Testis (tissue), 3 donors: Measurements from ENCODE around the gene NUAK1. TPM values are rescaled to one million over a fixed set of nuclear protein-coding genes. Genes with fewer than 3 reads are reported as not detected.

ENCODE experiments used
- DNase-seq: peaks from one replicate; pipeline ENCODE4 v3.0.0-alpha.2; 2019
- H3K27ac ChIP-seq, 2 donors: fragments of 200-600 bp; sonication (generic); one replicate each; pipeline ENCODE4 v1.5.1; 2019
- H3K27me3 ChIP-seq: fragments of 200-600 bp; sonication (generic); one replicate; pipeline ENCODE4 v1.5.1; 2019
- H3K36me3 ChIP-seq: fragments of 200-600 bp; sonication (generic); one replicate; pipeline ENCODE4 v1.5.1; 2017; ENCODE audit warnings: low read depth; ENCODE audit errors: missing control alignments
- H3K4me1 ChIP-seq: fragments of 200-600 bp; sonication (generic); one replicate; pipeline ENCODE4 v1.5.1; 2019
- H3K4me3 ChIP-seq, 2 donors: fragments of 200-600 bp; sonication (generic); one replicate each; pipeline ENCODE4 v1.5.1; 2017 to 2019
- H3K9me3 ChIP-seq: fragments of 200-600 bp; sonication (generic); one replicate; pipeline ENCODE4 v1.5.1; 2017
- CTCF ChIP-seq, 3 experiments: fragments of 450-650 bp in 2 of 3; fragments of 200-600 bp in 1 of 3; sonication (generic) in 1 of 3; IDR thresholded peaks; one replicate each; pipeline ENCODE4 v1.5.1; 2016 to 2019; ENCODE audit warnings: antibody characterized with exemption in 3 of 3, mild to moderate bottlenecking in 2 of 3, moderate library complexity in 1 of 3
- POLR2A ChIP-seq: fragments of 450-650 bp; IDR thresholded peaks from one replicate; pipeline ENCODE4 v1.6.1; 2017; ENCODE audit warnings: antibody characterized with exemption, mild to moderate bottlenecking, moderate library complexity
- WGBS, 2 donors: methylation state at CpG; one replicate each; pipeline ENCODE4 v1.1.5; 2018; 5-methylcytosine and 5-hydroxymethylcytosine counted together
- intact Hi-C: fragments of 100-400 bp; cut with DNase I; formaldehyde crosslinking; loops from one replicate; pipeline ENCODE4 v1.15.1; 2023; ENCODE audit warnings: low total_unique reads
- polyA plus RNA-seq: library from polyadenylated mRNA; stranded (reverse); fragments of 350-450 nt; fragmentation: Illumina TruSeq; extraction: RNeasy Lipid Tissue Mini Kit (QIAGEN cat#74804); gene quantifications from one replicate; pipeline ENCODE4 v1.2.3, GENCODE V29; 2014; ENCODE audit warnings: low read depth, low replicate concordance; ENCODE audit not compliant: insufficient read depth
- total RNA-seq, 2 donors: library from RNA; depleted of rRNA; stranded (reverse); fragments of >200 nt; gene quantifications; one replicate each; pipeline ENCODE4 v1.2.3, GENCODE V29; 2016

The NUAK1 gene
- total and polyA plus RNA-seq, 3 donors from 2014 or later, result 6.6 to 9.1 (median 8.2) TPM

- 93 to 94% methylated on average over 4 of the region's 4 CpGs for WGBS, 2 donors
- no peak overlapping the region for H3K27ac ChIP-seq
- no peak for DNase-seq
- H3K4me1 ChIP-seq, result no peaks in the 10 kb centered on the region
- H3K4me3 ChIP-seq, result no peak overlapping the region
- intact Hi-C loops, result no loop called here
- no peaks in the 10 kb centered on the region for H3K27me3 ChIP-seq
- TF ChIP-seq POLR2A, result no peak
- no peak for TF ChIP-seq CTCF (IDR thresholded peaks at IDR 0.05)
- no peaks in the 10 kb centered on the region for H3K36me3 ChIP-seq
- no peaks in the 10 kb centered on the region for H3K9me3 ChIP-seq
Observed at GRCh38 chr12:106031761-106032622, 106.8 kb downstream of the NUAK1 start.

DNA sequence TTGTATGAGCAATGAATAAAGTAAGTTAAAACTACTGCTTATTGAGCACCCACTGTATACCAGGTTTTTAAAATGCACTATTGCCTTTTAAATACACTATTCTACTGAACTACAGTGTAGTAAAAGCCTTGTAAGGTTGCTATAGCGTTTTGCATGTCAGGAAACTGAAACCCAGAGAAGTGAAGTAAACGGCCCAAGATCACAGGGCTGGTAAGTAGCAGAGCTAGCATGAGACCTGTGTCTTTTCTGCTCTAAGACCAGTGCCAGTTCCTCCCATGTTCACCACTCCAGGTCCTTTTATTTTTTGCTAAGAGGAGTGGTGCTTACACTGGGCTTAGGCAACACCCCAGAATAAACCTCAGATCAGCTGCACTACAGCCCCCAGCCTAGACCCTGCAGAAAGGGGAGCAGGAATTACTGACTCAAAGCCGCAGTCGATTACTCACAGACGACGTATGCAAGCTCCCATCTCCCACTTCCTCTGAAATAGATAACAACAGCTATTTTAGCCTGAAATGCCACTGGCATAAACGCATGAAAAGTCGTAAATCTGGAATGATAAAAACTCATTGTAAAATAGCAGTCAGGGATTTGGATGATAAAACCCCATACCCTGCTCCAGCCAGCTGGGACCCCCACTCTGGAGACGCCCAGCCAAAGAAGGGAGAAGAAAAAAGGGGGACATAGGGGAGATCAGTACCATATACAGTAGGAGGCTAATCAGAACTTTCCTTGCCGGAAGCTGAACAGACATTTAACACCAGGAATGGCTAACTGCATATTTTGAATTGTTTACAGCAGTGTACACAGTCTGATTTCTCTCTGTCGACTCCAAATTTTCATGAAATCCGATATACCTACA, 108.3 kb downstream of the NUAK1 start:
- intact Hi-C loops, result no loop called here
- H3K4me3 ChIP-seq, result no peak overlapping the region
- H3K36me3 ChIP-seq, result no peaks in the 10 kb centered on the region
- no peaks in the 10 kb centered on the region for H3K27me3 ChIP-seq
- H3K4me1 ChIP-seq, result no peaks in the 10 kb centered on the region
- no peak for DNase-seq
- H3K27ac ChIP-seq, result no peak overlapping the region
- TF ChIP-seq CTCF (IDR thresholded peaks at IDR 0.05) (no peak), POLR2A (no peak)
- H3K9me3 ChIP-seq, result no peaks in the 10 kb centered on the region
- 60 to 61% methylated on average over 12 of the region's 12 CpGs for WGBS, 2 donors

GRCh38 chr12:106029532-106029931, 109.2 kb downstream of the NUAK1 start:
- TF ChIP-seq CTCF (IDR thresholded peaks at IDR 0.05) (no peak), POLR2A (no peak)
- no peak for DNase-seq
- H3K9me3 ChIP-seq, result no peaks in the 10 kb centered on the region
- H3K27me3 ChIP-seq, result no peaks in the 10 kb centered on the region
- no peaks in the 10 kb centered on the region for H3K36me3 ChIP-seq
- 84 to 94% methylated on average over 1 of the region's 1 CpG for WGBS, 2 donors
- no peak overlapping the region for H3K27ac ChIP-seq
- H3K4me1 ChIP-seq, result no peaks in the 10 kb centered on the region
- intact Hi-C loops, result no loop called here
- no peak overlapping the region for H3K4me3 ChIP-seq

- H3K36me3 ChIP-seq, result no peaks in the 10 kb centered on the region
- WGBS, 2 donors, result 91% methylated on average over 6 of the region's 6 CpGs
- H3K27ac ChIP-seq, result no peak overlapping the region
- no peak overlapping the region for H3K4me3 ChIP-seq
- H3K27me3 ChIP-seq, result no peaks in the 10 kb centered on the region
- H3K9me3 ChIP-seq, result no peaks in the 10 kb centered on the region
- DNase-seq, result no peak
- intact Hi-C loops, result no loop called here
- no peaks in the 10 kb centered on the region for H3K4me1 ChIP-seq
- TF ChIP-seq POLR2A (no peak), CTCF (IDR thresholded peaks at IDR 0.05) (no peak)
Observed at GRCh38 chr12:106027911-106028310, 110.8 kb downstream of the NUAK1 start.
